ENCODE measurements around the gene SPATA32. TPM values are rescaled to one million over a fixed set of nuclear protein-coding genes. Genes with fewer than 3 reads are reported as not detected.
"Not testable (repeated sequence)": the region's sequence is repeated elsewhere in the genome, so short reads cannot be mapped to it uniquely, and the experiment has no call there.

Gene SPATA32
- total and polyA plus RNA-seq, 2 donors = 0.05 to 0.21 TPM

- 80% methylated on average over 14 of the region's 14 CpGs for whole genome bisulfite sequencing
- H3K27me3 ChIP-seq (ENCODE audit: control insufficient read depth in 2 of 2, insufficient read depth in 1 of 2, low read length in 1 of 2) = no peaks in the 10 kb centered on the region
- peaks cover 4 to 12% of the 10 kb centered on the region in 2 donors for H3K36me3 ChIP-seq (ENCODE audit: control insufficient read depth in 2 of 2, insufficient read depth in 2 of 2, low read length in 1 of 2)
- DNase-seq (ENCODE audit: low read depth in 6 of 9, low spot score in 9 of 9) = no peak
- no peaks in the 10 kb centered on the region for H3K9me3 ChIP-seq (ENCODE audit: control insufficient read depth in 2 of 2, insufficient read depth in 1 of 2, low read length in 1 of 2)
- peaks cover 8 to 9% of the 10 kb centered on the region in 2 donors for H3K4me1 ChIP-seq (ENCODE audit: control insufficient read depth in 2 of 2, insufficient read depth in 2 of 2, low read length in 2 of 2)
- H3K27ac ChIP-seq (ENCODE audit: low read depth in 1 of 2, low read length in 1 of 2) = no peak overlapping the region
- H3K4me3 ChIP-seq (ENCODE audit: low read length in 2 of 2) = no peak overlapping the region
Observed at GRCh38 chr17:45256114-45256966, 5.6 kb downstream of the SPATA32 start.

DNA sequence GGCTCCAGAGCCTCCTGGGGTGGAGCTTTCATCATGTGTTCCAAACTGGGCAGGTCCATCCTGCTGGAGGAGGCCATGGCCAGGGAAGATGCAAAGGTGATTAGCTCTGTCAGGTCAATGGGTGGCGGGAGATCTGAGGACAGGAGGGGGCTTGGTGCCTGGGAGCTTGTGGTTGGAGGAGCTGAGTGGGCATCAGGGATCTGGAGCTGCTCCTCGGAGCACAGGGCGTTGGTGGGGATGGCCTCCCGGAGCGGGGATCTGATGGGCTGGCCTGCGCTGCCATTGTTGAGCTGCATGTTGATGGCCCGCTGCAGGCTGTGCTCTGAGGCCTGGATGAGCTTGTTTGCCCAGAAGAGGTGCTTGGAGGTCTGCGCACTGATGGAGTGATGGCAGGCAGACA lies 6.5 kb downstream of the SPATA32 start:
- whole genome bisulfite sequencing = 98% methylated on average over 8 of the region's 8 CpGs
- H3K4me3 ChIP-seq (ENCODE audit: low read length in 2 of 2) = no peak overlapping the region
- no peak for DNase-seq (ENCODE audit: low read depth in 6 of 9, low spot score in 9 of 9)
- peaks cover 7 to 21% of the 10 kb centered on the region in 2 donors for H3K36me3 ChIP-seq (ENCODE audit: control insufficient read depth in 2 of 2, insufficient read depth in 2 of 2, low read length in 1 of 2)
- no peaks in the 10 kb centered on the region for H3K27me3 ChIP-seq (ENCODE audit: control insufficient read depth in 2 of 2, insufficient read depth in 1 of 2, low read length in 1 of 2)
- H3K27ac ChIP-seq (ENCODE audit: low read depth in 1 of 2, low read length in 1 of 2) = no peak overlapping the region
- peaks cover 0 to 7% of the 10 kb centered on the region in 2 donors for H3K9me3 ChIP-seq (ENCODE audit: control insufficient read depth in 2 of 2, insufficient read depth in 1 of 2, low read length in 1 of 2)
- H3K4me1 ChIP-seq (ENCODE audit: control insufficient read depth in 2 of 2, insufficient read depth in 2 of 2, low read length in 2 of 2) = peaks cover 14 to 15% of the 10 kb centered on the region in 2 donors

GRCh38 chr17:45253879-45254278 lies 8.0 kb downstream of the SPATA32 start:
- H3K4me1 ChIP-seq (ENCODE audit: control insufficient read depth in 2 of 2, insufficient read depth in 2 of 2, low read length in 2 of 2) = peaks cover 25 to 30% of the 10 kb centered on the region in 2 donors
- H3K4me3 ChIP-seq (ENCODE audit: low read length in 2 of 2) = no peak overlapping the region
- H3K27ac ChIP-seq (ENCODE audit: low read depth in 1 of 2, low read length in 1 of 2) = no peak overlapping the region
- H3K27me3 ChIP-seq (ENCODE audit: control insufficient read depth in 2 of 2, insufficient read depth in 1 of 2, low read length in 1 of 2) = no peaks in the 10 kb centered on the region
- WGBS = 98% methylated on average over 4 of the region's 4 CpGs
- DNase-seq (ENCODE audit: low read depth in 6 of 9, low spot score in 9 of 9) = no peak
- peaks cover 12 to 35% of the 10 kb centered on the region in 2 donors for H3K36me3 ChIP-seq (ENCODE audit: control insufficient read depth in 2 of 2, insufficient read depth in 2 of 2, low read length in 1 of 2)
- H3K9me3 ChIP-seq (ENCODE audit: control insufficient read depth in 2 of 2, insufficient read depth in 1 of 2, low read length in 1 of 2) = peaks cover 0 to 10% of the 10 kb centered on the region in 2 donors

DNA sequence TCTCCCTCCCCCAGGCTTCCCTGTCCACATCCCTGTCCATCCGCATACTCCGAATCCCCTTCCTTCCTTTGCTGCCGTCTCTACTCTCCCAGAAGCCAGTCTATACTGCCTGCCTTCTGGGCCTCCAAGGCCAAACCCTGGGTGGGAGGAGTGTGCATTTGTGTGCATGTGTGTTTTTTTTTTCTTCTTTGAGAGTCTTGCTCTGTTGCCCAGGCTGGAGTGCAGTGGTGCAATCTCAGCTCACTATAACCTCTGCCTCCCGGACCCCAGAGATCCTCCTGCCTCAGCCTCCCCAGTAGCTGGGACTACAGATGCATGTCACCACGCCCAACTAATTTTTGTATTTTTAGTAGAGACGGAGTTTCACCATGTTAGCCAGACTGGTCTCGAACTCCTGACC lies 8.7 kb downstream of the SPATA32 start:
- DNase-seq (ENCODE audit: low read depth in 6 of 9, low spot score in 9 of 9); H3K4me3 ChIP-seq (ENCODE audit: low read length in 2 of 2); H3K27ac ChIP-seq (ENCODE audit: low read depth in 1 of 2, low read length in 1 of 2); H3K27me3 ChIP-seq (ENCODE audit: control insufficient read depth in 2 of 2, insufficient read depth in 1 of 2, low read length in 1 of 2); H3K9me3 ChIP-seq (ENCODE audit: control insufficient read depth in 2 of 2, insufficient read depth in 1 of 2, low read length in 1 of 2): not testable (repeated sequence)
- 89% methylated on average over 7 of the region's 7 CpGs for WGBS
- Histone ChIP-seq H3K4me1 (ENCODE audit: control insufficient read depth in 2 of 2, insufficient read depth in 2 of 2, low read length in 2 of 2) (peaks cover 30 to 36% of the 10 kb centered on the region in 2 donors), H3K36me3 (ENCODE audit: control insufficient read depth in 2 of 2, insufficient read depth in 2 of 2, low read length in 1 of 2) (peaks cover 12 to 35% of the 10 kb centered on the region in 2 donors)

- DNase-seq (ENCODE audit: low read depth in 6 of 9, low spot score in 9 of 9) = no peak
- H3K4me3 ChIP-seq (ENCODE audit: low read length in 2 of 2) = no peak overlapping the region
- no peak overlapping the region for H3K27ac ChIP-seq (ENCODE audit: low read depth in 1 of 2, low read length in 1 of 2)
- peaks cover 30 to 43% of the 10 kb centered on the region in 2 donors for H3K4me1 ChIP-seq (ENCODE audit: control insufficient read depth in 2 of 2, insufficient read depth in 2 of 2, low read length in 2 of 2)
- 95% methylated on average over 7 of the region's 7 CpGs for WGBS
- H3K27me3 ChIP-seq (ENCODE audit: control insufficient read depth in 2 of 2, insufficient read depth in 1 of 2, low read length in 1 of 2) = no peaks in the 10 kb centered on the region
- peaks cover 12 to 31% of the 10 kb centered on the region in 2 donors for H3K36me3 ChIP-seq (ENCODE audit: control insufficient read depth in 2 of 2, insufficient read depth in 2 of 2, low read length in 1 of 2)
- H3K9me3 ChIP-seq (ENCODE audit: control insufficient read depth in 2 of 2, insufficient read depth in 1 of 2, low read length in 1 of 2) = peaks cover 0 to 10% of the 10 kb centered on the region in 2 donors
Observed at GRCh38 chr17:45251931-45252330, 10.0 kb downstream of the SPATA32 start.

- peaks cover 44 to 63% of the 10 kb centered on the region in 2 donors for H3K36me3 ChIP-seq (ENCODE audit: control insufficient read depth in 2 of 2, insufficient read depth in 2 of 2, low read length in 1 of 2)
- peaks cover 41 to 50% of the 10 kb centered on the region in 2 donors for H3K4me1 ChIP-seq (ENCODE audit: control insufficient read depth in 2 of 2, insufficient read depth in 2 of 2, low read length in 2 of 2)
- peak overlapping the region; percentile 68 to 83 for H3K4me3 ChIP-seq (ENCODE audit: low read length in 2 of 2)
- under 1% methylated on average over 39 of the region's 39 CpGs for WGBS
- H3K27me3 ChIP-seq (ENCODE audit: control insufficient read depth in 2 of 2, insufficient read depth in 1 of 2, low read length in 1 of 2) = no peaks in the 10 kb centered on the region
- peaks cover 0 to 10% of the 10 kb centered on the region in 2 donors for H3K9me3 ChIP-seq (ENCODE audit: control insufficient read depth in 2 of 2, insufficient read depth in 1 of 2, low read length in 1 of 2)
- peak in 7 of 9 donors; percentile 72 to 96 (median 89) for DNase-seq (ENCODE audit: low read depth in 6 of 9, low spot score in 9 of 9)
- H3K27ac ChIP-seq (ENCODE audit: low read depth in 1 of 2, low read length in 1 of 2) = peak overlapping the region; percentile 94 to 100
Observed at GRCh38 chr17:45248132-45248957, 13.5 kb downstream of the SPATA32 start.

GRCh38 chr17:45247429-45248131 lies 14.3 kb downstream of the SPATA32 start:
- DNase-seq (ENCODE audit: low read depth in 6 of 9, low spot score in 9 of 9) = peak in 6 of 9 donors; percentile 76 to 95 (median 88)
- 2% methylated on average over 61 of the region's 61 CpGs for WGBS
- peak overlapping the region; percentile 94 to 100 for H3K27ac ChIP-seq (ENCODE audit: low read depth in 1 of 2, low read length in 1 of 2)

GRCh38 chr17:45246861-45247428 lies 14.9 kb downstream of the SPATA32 start:
- peaks cover 36 to 50% of the 10 kb centered on the region in 2 donors for H3K4me1 ChIP-seq (ENCODE audit: control insufficient read depth in 2 of 2, insufficient read depth in 2 of 2, low read length in 2 of 2)
- peaks cover 58 to 75% of the 10 kb centered on the region in 2 donors for H3K36me3 ChIP-seq (ENCODE audit: control insufficient read depth in 2 of 2, insufficient read depth in 2 of 2, low read length in 1 of 2)
- no peaks in the 10 kb centered on the region for H3K27me3 ChIP-seq (ENCODE audit: control insufficient read depth in 2 of 2, insufficient read depth in 1 of 2, low read length in 1 of 2)
- H3K9me3 ChIP-seq (ENCODE audit: control insufficient read depth in 2 of 2, insufficient read depth in 1 of 2, low read length in 1 of 2) = peaks cover 0 to 10% of the 10 kb centered on the region in 2 donors
- DNase-seq (ENCODE audit: low read depth in 6 of 9, low spot score in 9 of 9) = peak in 2 of 9 donors; percentile 68 to 85
- H3K27ac ChIP-seq (ENCODE audit: low read depth in 1 of 2, low read length in 1 of 2) = peak overlapping the region; percentile 94 to 100
- H3K4me3 ChIP-seq (ENCODE audit: low read length in 2 of 2) = peak overlapping the region; percentile 68 to 83
- 51% methylated on average over 33 of the region's 33 CpGs for WGBS

More at GRCh38 chr17:45247429-45248131, 14.3 kb downstream of the SPATA32 start:
- Histone ChIP-seq H3K36me3 (ENCODE audit: control insufficient read depth in 2 of 2, insufficient read depth in 2 of 2, low read length in 1 of 2) (peaks cover 52 to 71% of the 10 kb centered on the region in 2 donors), H3K27me3 (ENCODE audit: control insufficient read depth in 2 of 2, insufficient read depth in 1 of 2, low read length in 1 of 2) (no peaks in the 10 kb centered on the region), H3K9me3 (ENCODE audit: control insufficient read depth in 2 of 2, insufficient read depth in 1 of 2, low read length in 1 of 2) (peaks cover 0 to 10% of the 10 kb centered on the region in 2 donors), H3K4me3 (ENCODE audit: low read length in 2 of 2) (peak overlapping the region; percentile 68 to 83), H3K4me1 (ENCODE audit: control insufficient read depth in 2 of 2, insufficient read depth in 2 of 2, low read length in 2 of 2) (peaks cover 40 to 50% of the 10 kb centered on the region in 2 donors)

Data from thymus (tissue), 11 donors.